Vagina (tissue), 2 donors: ENCODE results near the gene ADAMTS17. TPM values are rescaled to one million over a fixed set of nuclear protein-coding genes. Genes with fewer than 3 reads are reported as not detected.

Source experiments
- DNase-seq, 2 donors: peaks; one replicate each; pipeline ENCODE4 v3.0.0-alpha.2; 2017; ENCODE audit errors: extremely low spot score in 2 of 2
- H3K27ac ChIP-seq: fragments of 200-600 bp; sonication (generic); one replicate; pipeline ENCODE4 v1.5.1; 2019
- H3K27me3 ChIP-seq: fragments of 200-600 bp; sonication (generic); one replicate; pipeline ENCODE4 v1.5.1; 2019
- H3K36me3 ChIP-seq, 2 donors: fragments of 200-600 bp; sonication (generic); one replicate each; pipeline ENCODE4 v1.5.1; 2017 to 2019
- H3K4me1 ChIP-seq: fragments of 200-600 bp; sonication (generic); one replicate; pipeline ENCODE4 v1.5.1; 2019
- H3K4me3 ChIP-seq, 2 donors: fragments of 200-600 bp; sonication (generic); 1 replicate in 1 of 2; 2 replicates in 1 of 2; pipeline ENCODE4 v1.5.1; 2016 to 2019
- H3K9me3 ChIP-seq: fragments of 200-600 bp; sonication (generic); one replicate; pipeline ENCODE4 v1.5.1; 2019
- CTCF ChIP-seq, 3 experiments: fragments of 450-650 bp in 2 of 3; fragments of 200-600 bp in 1 of 3; sonication (generic) in 1 of 3; IDR thresholded peaks; one replicate each; pipeline ENCODE4 v1.5.1; 2017 to 2019; ENCODE audit warnings: antibody characterized with exemption in 3 of 3, mild to moderate bottlenecking in 2 of 3, moderate library complexity in 2 of 3
- POLR2A ChIP-seq, 2 donors: fragments of 450-650 bp; IDR thresholded peaks; one replicate each; pipeline ENCODE4 v1.6.1; 2017; ENCODE audit warnings: antibody characterized with exemption in 2 of 2, mild to moderate bottlenecking in 2 of 2, moderate library complexity in 2 of 2
- POLR2AphosphoS5 ChIP-seq, 2 donors: sonication (generic); formaldehyde crosslinking; IDR thresholded peaks; one replicate each; pipeline ENCODE4 v1.9.0; 2017; ENCODE audit warnings: antibody characterized with exemption in 2 of 2, mild to moderate bottlenecking in 2 of 2, low read depth in 1 of 2; ENCODE audit not compliant: insufficient read depth in 1 of 2
- intact Hi-C: fragments of 100-400 bp; cut with DNase I; formaldehyde crosslinking; loops from one replicate; pipeline ENCODE4 v1.15.1; 2023
- total RNA-seq: library from RNA; depleted of rRNA; stranded (reverse); fragments of >200 nt; gene quantifications from one replicate; pipeline ENCODE4 v1.2.3, GENCODE V29; 2016

ADAMTS17 gene
- total RNA-seq, 1 donor from 2014 or later: 16.0 TPM

GRCh38 chr15:100033140-100033857 is 308.5 kb downstream of the ADAMTS17 start:
- Histone ChIP-seq H3K4me1 (peaks cover 28% of the 10 kb centered on the region), H3K36me3 (no peaks in the 10 kb centered on the region), H3K27me3 (no peaks in the 10 kb centered on the region), H3K4me3 (no peak overlapping the region), H3K27ac (no peak overlapping the region), H3K9me3 (no peaks in the 10 kb centered on the region)
- no peak for TF ChIP-seq POLR2AphosphoS5 (IDR thresholded peaks at IDR 0.05; ENCODE audit: insufficient read depth in 1 of 2, low read depth in 1 of 2)
- no peak for TF ChIP-seq CTCF (IDR thresholded peaks at IDR 0.05)
- no peak for TF ChIP-seq POLR2A (IDR thresholded peaks at IDR 0.05)
- DNase-seq: peak in 1 of 2 donors; percentile 47
- intact Hi-C loops: no loop called here

DNA sequence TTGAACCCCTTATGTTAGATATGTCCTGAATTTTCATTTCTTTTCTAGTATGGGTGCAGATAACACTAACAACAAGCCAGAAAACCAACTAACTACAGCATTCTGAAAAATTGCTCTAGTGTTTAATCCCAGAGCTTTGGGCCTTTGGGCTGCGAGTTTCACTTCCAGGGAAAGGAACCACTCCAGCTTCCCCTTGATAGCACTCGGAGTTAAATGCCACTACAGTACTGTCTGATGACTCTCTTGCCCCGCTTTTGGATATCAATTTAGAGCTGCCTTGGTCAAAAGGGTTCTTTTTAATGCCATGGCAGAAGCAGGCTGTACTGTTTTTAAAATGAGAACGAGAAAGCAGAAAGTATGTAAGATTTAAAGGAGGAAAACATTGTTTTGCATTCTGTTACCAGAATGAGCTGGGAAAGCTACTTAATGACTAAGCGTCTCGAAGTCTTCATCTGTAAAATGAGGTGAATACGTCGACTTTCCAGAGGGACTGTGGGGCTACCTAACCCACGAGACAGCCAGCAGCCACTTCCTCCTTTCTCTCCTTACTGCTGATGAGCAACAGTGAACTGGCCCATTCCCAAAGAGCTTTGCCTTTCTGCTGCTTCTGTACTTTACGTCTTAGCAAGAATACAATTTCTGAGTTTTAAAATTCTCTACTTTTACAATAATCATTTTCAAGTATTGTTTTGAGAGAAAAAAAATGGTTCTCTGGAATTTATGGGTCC is 309.3 kb downstream of the ADAMTS17 start:
- no peak overlapping the region for H3K27ac ChIP-seq
- no peaks in the 10 kb centered on the region for H3K36me3 ChIP-seq
- H3K4me3 ChIP-seq: no peak overlapping the region
- peaks cover 28% of the 10 kb centered on the region for H3K4me1 ChIP-seq
- intact Hi-C loops: no loop called here
- H3K27me3 ChIP-seq: no peaks in the 10 kb centered on the region
- no peak for TF ChIP-seq POLR2A (IDR thresholded peaks at IDR 0.05)
- TF ChIP-seq CTCF (IDR thresholded peaks at IDR 0.05): no peak
- TF ChIP-seq POLR2AphosphoS5 (IDR thresholded peaks at IDR 0.05; ENCODE audit: insufficient read depth in 1 of 2, low read depth in 1 of 2): no peak
- peak in 1 of 2 donors; percentile 67 for DNase-seq
- H3K9me3 ChIP-seq: no peaks in the 10 kb centered on the region

GRCh38 chr15:100031665-100032357 is 310.0 kb downstream of the ADAMTS17 start:
- Histone ChIP-seq H3K9me3 (no peaks in the 10 kb centered on the region), H3K4me3 (no peak overlapping the region), H3K4me1 (peaks cover 28% of the 10 kb centered on the region), H3K27ac (no peak overlapping the region), H3K36me3 (no peaks in the 10 kb centered on the region), H3K27me3 (no peaks in the 10 kb centered on the region)
- TF ChIP-seq POLR2A (IDR thresholded peaks at IDR 0.05) (no peak), CTCF (IDR thresholded peaks at IDR 0.05) (no peak), POLR2AphosphoS5 (IDR thresholded peaks at IDR 0.05; ENCODE audit: insufficient read depth in 1 of 2, low read depth in 1 of 2) (no peak)
- DNase-seq: peak in 1 of 2 donors; percentile 49
- intact Hi-C loops: no loop called here

DNA sequence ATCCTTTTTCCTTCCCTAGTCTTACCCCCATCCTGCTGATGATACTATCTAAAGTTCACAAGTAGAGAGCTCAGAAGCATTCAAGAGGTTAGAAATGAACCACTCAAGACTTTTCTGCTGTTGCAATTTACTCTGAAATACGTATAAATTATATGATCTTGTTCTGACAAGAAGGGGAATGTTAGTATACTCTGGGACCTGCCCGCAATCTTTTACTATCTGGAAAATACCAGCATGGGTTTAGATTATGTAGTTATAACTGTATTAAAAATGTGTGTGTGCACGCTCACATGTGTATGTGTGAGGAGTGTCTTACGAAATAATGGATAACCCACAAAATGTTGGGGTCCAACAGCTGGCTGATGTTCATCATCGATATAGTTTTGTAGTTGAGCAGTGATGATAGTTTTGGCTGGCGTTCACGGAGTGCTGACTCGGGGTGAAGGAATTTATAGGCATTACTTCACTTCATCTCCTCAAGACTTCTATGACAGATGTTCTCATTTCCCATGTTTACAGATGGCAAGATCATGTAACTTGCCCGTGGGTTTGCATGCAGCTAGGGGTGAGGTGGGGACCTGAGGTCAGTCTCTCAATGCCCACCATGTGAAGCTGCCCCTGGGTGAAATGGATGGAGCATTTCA is 311.1 kb downstream of the ADAMTS17 start:
- H3K4me3 ChIP-seq: no peak overlapping the region
- peak in 1 of 2 donors; percentile 67 for DNase-seq
- peak overlapping the region; percentile 17 for H3K27ac ChIP-seq
- intact Hi-C loops: no loop called here
- H3K27me3 ChIP-seq: no peaks in the 10 kb centered on the region
- TF ChIP-seq POLR2AphosphoS5 (IDR thresholded peaks at IDR 0.05; ENCODE audit: insufficient read depth in 1 of 2, low read depth in 1 of 2) (no peak), POLR2A (IDR thresholded peaks at IDR 0.05) (no peak), CTCF (IDR thresholded peaks at IDR 0.05) (no peak)
- H3K9me3 ChIP-seq: no peaks in the 10 kb centered on the region
- peaks cover 28% of the 10 kb centered on the region for H3K4me1 ChIP-seq
- H3K36me3 ChIP-seq: no peaks in the 10 kb centered on the region
